HEK293 (cell line): Measurements from ENCODE around the gene RELT.

Experiments used
- CTCF ChIA-PET: fragments of 350-600 bp; formaldehyde crosslinking; extraction: SDS; loops from one replicate; lab custom pipeline; 2021; ENCODE audit warnings: antibody characterized with exemption; lab: Yijun Ruan, JAX
- POLR2A ChIA-PET: fragments of 300-600 bp; formaldehyde crosslinking; extraction: SDS; loops from one replicate; lab custom pipeline; 2020; ENCODE audit warnings: antibody characterized with exemption, inconsistent platforms; lab: Yijun Ruan, JAX
- H3K27ac ChIP-seq: fragments of 200-500 bp; sonication (Bioruptor generic); 2 replicates; pipeline ENCODE4 v1.5.1; 2014; ENCODE audit warnings: low read depth, low read length, control low read depth, inconsistent platforms; ENCODE audit errors: extremely low read depth
- H3K36me3 ChIP-seq, 2 experiments: fragments of 200-500 bp in 1 of 2; sonication (Bioruptor generic) in 1 of 2; 1 replicate in 1 of 2; 2 replicates in 1 of 2; pipeline ENCODE4 v1.5.1; 2014 to 2017; ENCODE audit warnings: inconsistent platforms in 2 of 2, low read length in 2 of 2; ENCODE audit not compliant: control insufficient read depth in 2 of 2, insufficient read depth in 1 of 2
- H3K4me1 ChIP-seq: fragments of 200-500 bp; sonication (Bioruptor generic); 2 replicates; pipeline ENCODE4 v1.5.1; 2014; ENCODE audit warnings: mild to moderate bottlenecking, low read length, inconsistent platforms; ENCODE audit not compliant: control insufficient read depth, insufficient read depth
- H3K4me3 ChIP-seq: 2 replicates; pipeline ENCODE4 v1.5.1; 2011; ENCODE audit warnings: low read depth, mild to moderate bottlenecking, control low read depth, low read length, moderate library complexity
- H3K9me3 ChIP-seq: fragments of 200-500 bp; sonication (Bioruptor generic); 2 replicates; pipeline ENCODE4 v1.5.1; 2014; ENCODE audit warnings: low read depth, low read length, inconsistent platforms; ENCODE audit not compliant: control insufficient read depth, insufficient read depth
- PRDM4 ChIP-seq: fragments of 450-650 bp; formaldehyde crosslinking; IDR thresholded peaks from 2 replicates; pipeline ENCODE4 v1.5.1; 2017; ENCODE audit warnings: missing biosample characterization, missing genetic modification characterization
- SCRT1 ChIP-seq: fragments of 450-650 bp; formaldehyde crosslinking; IDR thresholded peaks from 2 replicates; pipeline ENCODE4 v1.5.1; 2016; ENCODE audit warnings: missing biosample characterization, missing genetic modification characterization, borderline replicate concordance
- ZBTB20 ChIP-seq: fragments of 450-650 bp; formaldehyde crosslinking; IDR thresholded peaks from 2 replicates; pipeline ENCODE4 v1.5.1; 2016; ENCODE audit warnings: missing biosample characterization, missing genetic modification characterization
- ZNF169 ChIP-seq: fragments of 450-650 bp; formaldehyde crosslinking; IDR thresholded peaks from 2 replicates; pipeline ENCODE4 v1.5.1; 2016; ENCODE audit warnings: missing biosample characterization, missing genetic modification characterization
- ZNF184 ChIP-seq: fragments of 450-650 bp; IDR thresholded peaks from 2 replicates; pipeline ENCODE4 v1.5.1; 2018; ENCODE audit warnings: missing biosample characterization, mild to moderate bottlenecking, missing genetic modification characterization
- ZNF2 ChIP-seq: fragments of 450-650 bp; formaldehyde crosslinking; IDR thresholded peaks from 2 replicates; pipeline ENCODE4 v1.5.1; 2016; ENCODE audit warnings: missing biosample characterization, missing genetic modification characterization
- ZNF211 ChIP-seq: fragments of 450-650 bp; formaldehyde crosslinking; IDR thresholded peaks from 2 replicates; pipeline ENCODE4 v1.5.1; 2016; ENCODE audit warnings: low read depth, missing biosample characterization, missing genetic modification characterization
- ZNF26 ChIP-seq: fragments of 450-650 bp; formaldehyde crosslinking; IDR thresholded peaks from 2 replicates; pipeline ENCODE4 v1.5.1; 2016; ENCODE audit warnings: missing biosample characterization, missing genetic modification characterization
- ZNF280C ChIP-seq: fragments of 450-650 bp; formaldehyde crosslinking; IDR thresholded peaks from 2 replicates; pipeline ENCODE4 v1.5.1; 2016; ENCODE audit warnings: missing biosample characterization, missing genetic modification characterization
- ZNF341 ChIP-seq: fragments of 450-650 bp; formaldehyde crosslinking; IDR thresholded peaks from 2 replicates; pipeline ENCODE4; 2016; ENCODE audit warnings: low read depth, missing biosample characterization, missing genetic modification characterization
- ZNF48 ChIP-seq: fragments of 450-650 bp; formaldehyde crosslinking; IDR thresholded peaks from 2 replicates; pipeline ENCODE4 v1.5.1; 2016; ENCODE audit warnings: missing biosample characterization, missing genetic modification characterization
- ZNF558 ChIP-seq: fragments of 450-650 bp; formaldehyde crosslinking; IDR thresholded peaks from 2 replicates; pipeline ENCODE4 v1.5.1; 2016; ENCODE audit warnings: missing biosample characterization, missing genetic modification characterization
- ZNF654 ChIP-seq: fragments of 450-650 bp; formaldehyde crosslinking; IDR thresholded peaks from 2 replicates; pipeline ENCODE4 v1.5.1; 2016; ENCODE audit warnings: low read depth, missing biosample characterization, missing genetic modification characterization
- ZNF792 ChIP-seq: fragments of 450-650 bp; formaldehyde crosslinking; IDR thresholded peaks from 2 replicates; pipeline ENCODE4 v1.5.1; 2016; ENCODE audit warnings: missing biosample characterization, missing genetic modification characterization
- ZNF837 ChIP-seq: fragments of 450-650 bp; formaldehyde crosslinking; IDR thresholded peaks from 2 replicates; pipeline ENCODE4 v1.5.1; 2016; ENCODE audit warnings: missing biosample characterization, missing genetic modification characterization
- ZNF843 ChIP-seq: fragments of 450-650 bp; formaldehyde crosslinking; IDR thresholded peaks from 2 replicates; pipeline ENCODE4 v1.5.1; 2016; ENCODE audit warnings: missing biosample characterization, missing genetic modification characterization
- ZSCAN4 ChIP-seq: fragments of 450-650 bp; formaldehyde crosslinking; IDR thresholded peaks from 2 replicates; pipeline ENCODE4 v1.5.1; 2017; ENCODE audit warnings: missing biosample characterization, missing genetic modification characterization

The RELT gene

GRCh38 chr11:73411031-73411430 lies 34.8 kb downstream of the RELT start (continued):
- TF ChIP-seq ZNF184 = no peak
- TF ChIP-seq ZNF169 = no peak
- TF ChIP-seq ZSCAN4 (tag by site-specific recombination) = no peak

- POLR2A ChIA-PET = no interaction called here
- Histone ChIP-seq H3K36me3 (peaks cover 0 to 30% of the 10 kb centered on the region in 2 experiments; a peak in 2 of 3 replicates), H3K27ac (no peak overlapping the region), H3K9me3 (no peaks in the 10 kb centered on the region), H3K4me3 (no peak overlapping the region), H3K4me1 (no peaks in the 10 kb centered on the region)
- CTCF ChIA-PET = interaction anchor here (0.6 to 1.1 kb wide), 4 partner anchors 11 to 1154 kb away, joined by 3 to 5 read pairs (median 4); no protein-coding TSS in a partner anchor
- TF ChIP-seq ZNF837 (no peak), ZNF654 (tag by site-specific recombination) (no peak), ZNF792 (no peak), ZNF26 (tag by site-specific recombination) (no peak), ZNF558 (no peak), SCRT1 (no peak), ZNF211 (tag by site-specific recombination) (no peak), ZSCAN4 (tag by site-specific recombination) (no peak), ZBTB20 (tag by site-specific recombination) (no peak), ZNF2 (tag by site-specific recombination) (no peak), PRDM4 (tag by site-specific recombination) (no peak), ZNF280C (tag by site-specific recombination) (no peak), ZNF843 (tag by site-specific recombination) (no peak), ZNF341 (tag by site-specific recombination) (no peak), ZNF48 (tag by site-specific recombination) (no peak)
Observed at GRCh38 chr11:73412308-73412707, 36.1 kb downstream of the RELT start.
